Heart left ventricle (tissue), 13 donors: ENCODE results near the gene RTN4RL2.

Experiments
- CTCF ChIP-seq, 12 donors: fragments of 200-600 bp; sonication (generic) in 4 of 12; IDR thresholded peaks; one replicate each; pipeline versions ENCODE4 v1.5.0 to v1.8.0; 2018 to 2022; ENCODE audit warnings: antibody characterized with exemption in 12 of 12, mild to moderate bottlenecking in 5 of 12
- POLR2A ChIP-seq, 2 donors: fragments of 450-650 bp; IDR thresholded peaks; one replicate each; pipeline ENCODE4 v1.6.1; 2017; ENCODE audit warnings: antibody characterized with exemption in 2 of 2, mild to moderate bottlenecking in 2 of 2, moderate library complexity in 2 of 2
- donor health status: ischemic (EF 13 %, LVEDD 7.1; RV severe dilation, severe dysfunction).
- donor health status: DM: no; HTN: yes; CAD: no.
- donor health status: DM: no; HTN: no; CAD: no.
- donor health status: ischemic (EF 25% LVEDD 6.9; RV normal size, moderate dysfunction).
- donor health status: ischemic (EF 25% LVEDD 5.7; RV mildly dilated, moderate dysfunction).
- donor health status: ischemic (EF 35%, LVEDD 5.7; RV mildly dilated, moderate dysfunction).
- donor health status: nonischemic (EF 11% LVEDD 7.7; RV severe dilation, severe dysfunction).
- donor health status: DM: yes; HTN: yes; CAD: no.
- donor health status: PGD.
- donor health status: ischemic (EF 29% LVEDD 5.4; RV normal size, mild dysfunction).
- donor health status: nonischemic (EF 23%, LVEDD 6.1; RV moderate dilation, normal function).

GRCh38 chr11:57417056-57417455, 43.3 kb upstream of the RTN4RL2 start:
- no peak for TF ChIP-seq CTCF (IDR thresholded peaks at IDR 0.05)
- TF ChIP-seq POLR2A (IDR thresholded peaks at IDR 0.05): no peak
